ENCODE data around the gene ACRBP.

DNA sequence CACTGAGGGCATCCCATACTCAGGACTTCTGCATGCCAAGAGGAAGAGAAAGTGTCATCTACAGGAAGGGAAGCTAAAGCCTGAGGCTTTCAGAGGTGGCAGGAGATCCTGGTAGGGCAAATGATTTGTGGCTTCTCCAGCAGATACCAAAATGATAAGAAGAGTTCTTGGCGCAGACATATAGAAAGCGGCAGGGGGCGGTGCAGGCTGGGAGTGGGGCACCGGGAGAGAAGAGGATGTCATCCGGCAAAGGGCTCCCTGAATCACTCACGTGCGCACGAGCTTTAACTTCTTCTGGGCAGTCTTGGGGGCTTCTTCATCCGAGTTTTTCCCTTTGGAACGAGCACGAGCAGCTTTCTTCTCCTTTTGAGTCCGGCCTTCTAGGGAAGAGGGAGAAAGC lies 5.2 kb upstream of the ACRBP start:
- TF ChIP-seq, protein P1, sequence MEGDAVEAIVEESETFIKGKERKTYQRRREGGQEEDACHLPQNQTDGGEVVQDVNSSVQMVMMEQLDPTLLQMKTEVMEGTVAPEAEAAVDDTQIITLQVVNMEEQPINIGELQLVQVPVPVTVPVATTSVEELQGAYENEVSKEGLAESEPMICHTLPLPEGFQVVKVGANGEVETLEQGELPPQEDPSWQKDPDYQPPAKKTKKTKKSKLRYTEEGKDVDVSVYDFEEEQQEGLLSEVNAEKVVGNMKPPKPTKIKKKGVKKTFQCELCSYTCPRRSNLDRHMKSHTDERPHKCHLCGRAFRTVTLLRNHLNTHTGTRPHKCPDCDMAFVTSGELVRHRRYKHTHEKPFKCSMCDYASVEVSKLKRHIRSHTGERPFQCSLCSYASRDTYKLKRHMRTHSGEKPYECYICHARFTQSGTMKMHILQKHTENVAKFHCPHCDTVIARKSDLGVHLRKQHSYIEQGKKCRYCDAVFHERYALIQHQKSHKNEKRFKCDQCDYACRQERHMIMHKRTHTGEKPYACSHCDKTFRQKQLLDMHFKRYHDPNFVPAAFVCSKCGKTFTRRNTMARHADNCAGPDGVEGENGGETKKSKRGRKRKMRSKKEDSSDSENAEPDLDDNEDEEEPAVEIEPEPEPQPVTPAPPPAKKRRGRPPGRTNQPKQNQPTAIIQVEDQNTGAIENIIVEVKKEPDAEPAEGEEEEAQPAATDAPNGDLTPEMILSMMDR (IDR thresholded peaks at IDR 0.05), result no peak
- TF ChIP-seq POLR2A (IDR thresholded peaks at IDR 0.05), result no peak

Data from esophagus squamous epithelium (tissue), 4 donors.